HG03565 (cell line): ENCODE results near the gene RERE.

Experiments used
- ATAC-seq: cut with Tn5 transposase; IDR thresholded peaks from one replicate; pipeline ENCODE4 v1.9.1; 2021; ENCODE audit warnings: mild to moderate bottlenecking, moderate library complexity; ENCODE audit not compliant: unreplicated experiment

Gene RERE

DNA sequence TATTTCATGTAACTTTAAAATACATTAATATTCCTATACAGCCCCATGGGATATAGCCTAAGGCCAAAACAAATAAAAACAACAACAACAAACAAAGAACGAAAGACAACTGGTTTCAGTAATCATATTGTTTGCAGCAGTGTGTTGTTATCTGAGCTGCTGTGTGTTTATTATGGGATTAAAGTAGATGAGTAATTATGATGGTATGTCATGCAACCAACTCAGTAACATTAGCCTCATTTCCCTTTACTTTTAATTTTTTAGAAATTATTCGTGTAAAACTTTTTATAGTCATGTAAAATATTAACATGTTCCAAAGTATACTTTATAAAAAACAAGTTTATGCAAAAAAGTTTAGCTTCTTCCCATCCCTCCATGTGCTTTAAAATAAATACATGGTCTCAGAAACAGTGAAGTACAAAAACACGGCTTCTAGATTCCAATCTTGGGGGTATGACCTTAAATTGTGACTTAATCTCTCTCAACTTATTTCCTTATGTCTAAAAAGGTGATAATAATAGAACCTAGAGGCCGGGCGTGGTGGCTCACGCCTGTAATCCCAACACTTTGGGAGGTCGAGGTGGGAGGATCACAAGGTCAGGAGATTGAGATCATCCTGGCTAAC lies 323.4 kb downstream of the RERE start:
- no peak for ATAC-seq

- no peak for ATAC-seq
Observed at GRCh38 chr1:8487249-8487648, 330.2 kb downstream of the RERE start.

GRCh38 chr1:8486047-8486446 lies 331.4 kb downstream of the RERE start:
- ATAC-seq = no peak

DNA sequence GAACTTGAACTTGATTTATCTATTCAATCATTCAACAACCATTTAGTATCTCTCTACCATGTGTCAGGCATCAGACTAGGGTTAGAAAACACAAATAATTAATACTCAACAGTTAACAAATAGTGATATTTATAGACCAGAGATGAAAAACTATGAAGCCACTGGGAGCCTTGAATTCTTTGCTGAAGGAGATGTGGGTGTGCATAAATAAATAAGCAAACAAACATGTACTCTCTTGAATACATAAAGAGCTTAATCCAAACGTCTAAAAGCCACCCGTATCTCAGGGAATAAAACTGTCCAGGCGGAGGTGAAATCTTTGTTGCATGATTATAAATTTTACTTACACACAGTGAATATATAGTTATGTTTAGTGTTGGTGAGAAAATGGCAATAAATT lies 333.9 kb downstream of the RERE start:
- no peak for ATAC-seq

DNA sequence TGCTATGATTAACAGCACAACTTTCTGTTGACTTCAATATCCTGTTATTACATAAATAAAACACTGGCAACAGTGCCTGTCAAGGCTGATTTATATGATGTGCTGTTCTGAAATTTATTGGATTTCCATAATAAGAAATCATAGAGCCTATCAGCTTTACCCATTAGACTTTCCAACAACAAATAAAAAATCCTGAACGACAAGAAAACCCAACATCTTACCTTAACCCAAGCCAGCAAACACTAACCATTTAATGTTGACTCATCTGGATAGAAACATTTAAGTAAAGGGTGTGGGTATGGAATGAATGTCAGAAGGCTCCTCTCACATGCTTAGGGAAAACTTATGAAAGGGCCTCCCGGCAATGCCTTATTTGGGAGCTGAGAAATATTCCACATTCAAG lies 334.5 kb downstream of the RERE start:
- no peak for ATAC-seq

DNA sequence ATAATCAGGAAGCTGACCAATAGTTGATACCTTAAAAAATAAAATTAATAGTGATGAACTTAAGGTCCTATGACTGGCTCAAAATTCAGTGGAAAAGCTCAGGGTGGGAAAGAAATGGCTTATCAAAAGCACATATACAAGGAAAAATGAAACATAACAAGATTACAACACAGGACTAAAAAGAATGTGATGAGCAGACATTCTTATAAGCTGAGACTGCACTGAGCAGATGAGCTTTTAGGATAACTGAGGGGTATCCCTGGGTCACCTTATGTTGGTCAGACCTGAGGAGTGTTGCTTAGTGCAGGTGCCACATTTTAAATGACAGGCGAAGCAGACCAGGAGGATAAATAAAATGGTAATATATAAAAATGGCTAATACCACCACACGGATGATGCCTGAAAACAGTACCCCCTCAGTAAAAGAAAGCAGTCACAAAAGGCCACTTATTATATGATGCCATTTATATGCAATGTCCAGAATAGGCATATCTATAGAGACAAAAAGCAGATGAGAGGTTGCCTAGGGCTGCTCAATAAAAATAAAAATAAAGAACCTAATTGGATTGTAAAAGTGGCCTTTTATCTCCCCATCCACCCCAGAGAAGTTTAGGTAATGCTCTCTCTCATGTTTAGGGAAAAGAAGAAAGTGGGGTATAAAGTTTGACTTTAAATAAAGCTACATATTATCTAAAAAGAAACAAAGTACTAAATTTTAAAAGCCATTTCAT lies 335.6 kb downstream of the RERE start:
- ATAC-seq = no peak

GRCh38 chr1:8478566-8478965 lies 338.9 kb downstream of the RERE start:
- no peak for ATAC-seq

DNA sequence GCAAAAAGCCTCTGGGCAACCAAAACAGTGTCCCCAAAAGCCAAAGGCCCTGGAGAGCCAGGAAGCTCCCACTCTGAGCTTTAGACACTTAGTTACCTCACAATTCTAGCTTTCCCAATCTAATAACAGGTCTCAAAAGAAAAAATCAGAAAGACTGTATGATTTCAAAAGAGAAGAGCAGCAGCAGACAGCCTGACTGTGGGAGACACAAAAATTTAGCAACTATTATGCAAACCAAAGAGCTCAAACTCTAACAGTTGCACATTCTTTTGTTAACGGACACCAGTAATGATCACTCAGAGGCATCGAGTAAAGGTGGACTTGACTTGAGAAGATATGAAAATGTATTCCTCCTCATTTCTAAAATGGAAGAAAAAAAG lies 339.5 kb downstream of the RERE start:
- ATAC-seq = no peak

GRCh38 chr1:8477166-8477982 lies 340.1 kb downstream of the RERE start:
- peak; percentile 42 for ATAC-seq

DNA sequence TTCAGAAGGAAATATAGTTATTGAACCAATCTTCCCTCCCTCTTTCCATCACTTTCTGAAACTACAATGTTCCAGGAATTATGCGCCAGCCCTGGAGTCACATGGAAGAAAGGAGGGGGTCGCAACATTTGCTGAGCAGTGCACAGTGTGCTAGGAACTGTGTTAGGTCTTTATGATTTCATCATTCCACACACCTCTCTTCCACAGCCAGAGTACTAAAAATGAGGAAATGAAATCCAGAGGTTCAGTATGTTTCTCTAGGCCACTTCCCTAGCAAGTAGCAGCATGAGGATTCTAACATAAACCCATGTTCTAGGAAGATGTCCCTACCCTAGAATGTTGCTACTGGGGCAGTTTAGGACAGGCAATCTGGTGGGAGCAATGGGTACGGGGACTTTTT lies 341.4 kb downstream of the RERE start:
- no peak for ATAC-seq

GRCh38 chr1:8474369-8474768 lies 343.1 kb downstream of the RERE start:
- ATAC-seq = no peak

GRCh38 chr1:8473891-8474300 lies 343.5 kb downstream of the RERE start:
- no peak for ATAC-seq

DNA sequence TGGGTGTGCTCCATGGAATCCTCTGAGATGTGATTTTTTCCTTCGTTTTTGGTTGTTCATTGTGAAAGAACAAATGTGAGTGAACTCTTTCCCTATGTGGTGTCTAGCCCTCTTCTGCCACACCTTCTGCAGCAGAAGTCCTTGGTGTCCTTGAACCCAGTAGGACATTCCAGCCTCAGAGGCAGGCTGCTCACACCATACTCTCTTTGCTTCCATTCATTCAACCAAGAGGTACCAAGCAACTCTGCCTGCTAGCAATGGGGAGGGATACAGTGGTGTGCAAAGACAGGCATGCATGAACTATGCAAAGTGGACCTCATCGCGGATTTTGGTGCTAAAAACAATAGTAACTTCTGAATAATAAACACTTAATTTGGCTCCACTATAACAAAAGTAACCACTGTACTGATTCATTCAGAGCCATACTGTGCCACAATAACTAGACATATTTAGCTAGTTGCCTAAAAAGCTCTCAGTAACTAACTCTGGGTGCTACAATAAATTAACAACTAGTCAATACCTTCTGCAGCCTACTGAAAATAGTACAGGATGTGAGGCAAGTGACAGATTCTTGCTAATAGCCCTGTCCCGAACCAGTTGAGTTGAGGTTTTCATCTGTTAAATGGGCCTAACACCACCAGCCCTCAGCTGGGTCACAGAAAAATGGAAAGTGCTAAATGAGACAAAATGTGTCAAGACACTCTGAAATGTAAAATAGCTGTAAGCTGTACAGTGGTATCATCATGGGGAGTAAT lies 344.1 kb downstream of the RERE start:
- no peak for ATAC-seq

- ATAC-seq = no peak
Observed at GRCh38 chr1:8472668-8473067, 344.8 kb downstream of the RERE start.

- ATAC-seq = no peak
Observed at GRCh38 chr1:8471451-8471850, 346.0 kb downstream of the RERE start.

GRCh38 chr1:8468751-8469150 lies 348.7 kb downstream of the RERE start:
- no peak for ATAC-seq

DNA sequence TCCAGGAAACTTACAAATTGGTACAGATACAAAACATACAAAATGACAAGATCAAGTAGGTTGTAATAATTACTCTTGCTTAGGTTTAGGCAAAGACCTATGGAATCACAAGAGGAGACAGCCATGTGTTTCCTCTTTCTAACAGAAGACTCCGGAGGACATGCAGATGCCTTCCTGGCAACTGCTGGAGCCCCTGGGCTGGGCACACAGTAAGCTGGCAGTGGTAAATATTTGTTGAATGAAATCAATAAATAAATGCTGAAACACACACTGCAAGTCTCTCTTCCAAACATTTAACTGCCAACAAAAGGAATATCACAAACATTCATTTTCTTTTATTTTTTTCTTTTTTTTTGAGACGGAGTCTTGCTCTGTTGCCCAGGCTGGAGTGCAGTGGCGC lies 350.1 kb downstream of the RERE start:
- no peak for ATAC-seq

GRCh38 chr1:8465692-8466091 lies 351.7 kb downstream of the RERE start:
- ATAC-seq = no peak

DNA sequence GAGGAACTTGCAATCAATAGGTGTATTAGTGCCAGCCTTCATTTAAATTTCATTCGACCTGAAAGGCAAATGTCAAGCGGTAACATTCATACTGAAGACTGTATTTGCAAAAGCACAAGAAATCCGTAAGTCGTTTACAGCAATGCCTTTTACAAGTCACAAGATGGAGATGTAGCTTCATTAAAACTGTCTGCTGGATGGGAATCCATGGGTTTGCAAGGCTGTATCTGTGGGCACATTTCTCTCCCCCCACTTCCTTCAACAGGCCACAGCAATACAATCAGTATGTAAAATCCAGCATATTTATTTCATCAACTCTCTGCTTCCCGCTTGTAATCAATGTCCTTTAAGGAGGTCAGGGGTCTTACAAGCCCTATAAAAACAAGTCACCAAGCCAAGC lies 352.4 kb downstream of the RERE start:
- ATAC-seq = no peak

DNA sequence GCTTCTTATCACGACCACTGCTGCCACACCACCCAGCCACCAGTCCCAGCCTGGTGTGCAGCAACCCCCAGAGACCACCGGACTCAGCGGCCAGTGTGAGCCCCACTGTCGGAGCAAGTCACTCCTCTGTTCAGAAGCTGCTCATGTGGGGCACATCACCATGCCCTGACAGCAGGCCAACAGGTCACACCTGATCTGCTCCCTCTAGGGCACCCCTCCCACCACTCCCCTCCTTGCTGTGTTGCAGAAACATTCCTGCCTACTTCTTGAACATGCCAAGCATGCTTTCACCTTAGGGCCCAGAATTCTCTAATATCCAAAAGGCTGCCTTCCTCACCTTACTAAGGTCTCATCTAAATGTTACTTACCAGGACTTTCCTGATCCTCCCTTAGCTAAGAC lies 353.1 kb downstream of the RERE start:
- ATAC-seq = no peak
